NB4 (cell line): Measurements from ENCODE around the gene IL1A.

Source experiments
- CTCF ChIP-seq: IDR thresholded peaks from one replicate; pipeline ENCODE4 v1.5.1; 2012; ENCODE audit warnings: low read depth, low read length
- MYC ChIP-seq: IDR thresholded peaks from 2 replicates; pipeline ENCODE4 v1.6.1; 2011; ENCODE audit warnings: low read depth, low read length
- POLR2A ChIP-seq: IDR thresholded peaks from 2 replicates; pipeline ENCODE4 v1.6.1; 2011; ENCODE audit warnings: mild to moderate bottlenecking; ENCODE audit not compliant: insufficient read length; ENCODE audit errors: extremely low read depth
- TF ChIP-seq, protein P1 (sequence below): IDR thresholded peaks from 2 replicates; pipeline ENCODE4 v1.6.1; 2011; ENCODE audit warnings: low read depth, low read length

DNA sequence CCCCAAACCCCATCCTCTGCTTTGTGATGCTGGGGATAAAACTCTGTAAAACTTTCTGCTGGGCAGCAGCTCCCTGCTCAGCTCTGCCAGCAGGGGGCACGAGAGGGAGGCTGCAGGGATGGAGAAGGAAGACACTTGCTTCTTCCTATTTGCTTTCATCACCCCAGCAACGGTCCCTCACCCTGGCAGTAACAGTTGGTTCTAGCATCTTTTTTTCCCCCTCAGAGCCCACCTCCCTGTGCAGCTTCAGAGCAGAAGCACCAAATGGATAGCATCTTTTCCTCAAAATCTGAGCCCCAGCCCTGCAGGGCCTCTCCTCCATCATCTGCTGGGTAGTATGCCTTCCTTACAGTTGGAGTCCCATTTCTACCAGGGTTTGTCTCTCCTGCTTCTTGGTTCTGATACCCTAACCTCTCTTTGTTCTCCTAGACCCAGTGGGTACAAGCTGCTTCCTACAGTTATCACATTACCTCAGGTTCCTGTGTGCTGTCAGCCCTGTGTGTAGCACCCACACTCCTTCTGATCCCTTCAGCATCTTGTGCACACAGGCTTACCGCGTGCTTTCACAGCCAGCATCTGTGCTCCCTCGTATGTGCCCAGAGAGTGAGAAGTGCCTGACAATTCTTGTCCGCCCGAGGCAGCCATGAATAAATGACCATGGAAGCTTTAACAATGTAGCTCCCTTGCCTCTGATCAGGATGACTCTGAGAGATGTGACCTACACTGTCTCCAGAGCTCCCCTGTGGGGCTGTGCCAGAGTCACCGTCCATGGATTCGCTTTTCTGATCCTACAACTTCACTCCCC, 34.3 kb downstream of the IL1A start:
- TF ChIP-seq CTCF (peak; percentile 98), POLR2A (no peak), MYC (no peak)
- TF ChIP-seq, protein P1, sequence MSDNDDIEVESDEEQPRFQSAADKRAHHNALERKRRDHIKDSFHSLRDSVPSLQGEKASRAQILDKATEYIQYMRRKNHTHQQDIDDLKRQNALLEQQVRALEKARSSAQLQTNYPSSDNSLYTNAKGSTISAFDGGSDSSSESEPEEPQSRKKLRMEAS: no peak
